ENCODE results near the gene BCAS1. TPM values are rescaled to one million over a fixed set of nuclear protein-coding genes. Genes with fewer than 3 reads are reported as not detected.
"Not testable (repeated sequence)": the region's sequence is repeated elsewhere in the genome, so short reads cannot be mapped to it uniquely, and the experiment has no call there.

The BCAS1 gene
- polyA plus RNA-seq, 3 donors, result 2.6 to 4.6 (median 3.2) TPM

DNA sequence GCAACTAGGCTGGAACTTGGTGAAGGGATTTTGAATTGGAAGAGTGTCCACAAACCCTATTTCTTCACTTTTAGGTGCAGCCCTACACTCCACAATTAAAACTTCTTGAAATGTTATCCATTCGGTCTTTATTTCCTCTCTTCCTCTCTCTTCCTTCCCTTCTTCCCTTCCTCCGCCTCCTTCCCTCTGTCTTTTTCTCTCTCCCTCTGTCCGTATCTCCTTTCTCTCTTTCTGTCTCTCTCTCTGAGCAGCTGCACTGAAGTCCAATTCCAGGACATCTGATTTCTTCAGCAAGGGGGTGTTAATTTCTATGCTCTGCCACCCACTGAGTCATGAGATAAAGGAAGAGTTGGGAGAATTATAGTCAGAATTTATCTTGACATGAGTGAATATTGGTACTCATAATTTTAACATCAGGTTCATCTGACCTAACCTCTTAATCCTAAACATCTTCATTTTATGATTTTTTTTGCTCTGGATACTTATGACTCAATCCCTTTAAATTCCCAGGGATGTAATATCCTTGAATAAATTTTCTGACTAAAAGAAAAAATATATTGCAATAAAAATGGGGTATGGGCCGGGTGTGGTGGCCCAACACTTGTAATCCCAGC lies 84.2 kb downstream of the BCAS1 start:
- DNase-seq, result no peak

DNA sequence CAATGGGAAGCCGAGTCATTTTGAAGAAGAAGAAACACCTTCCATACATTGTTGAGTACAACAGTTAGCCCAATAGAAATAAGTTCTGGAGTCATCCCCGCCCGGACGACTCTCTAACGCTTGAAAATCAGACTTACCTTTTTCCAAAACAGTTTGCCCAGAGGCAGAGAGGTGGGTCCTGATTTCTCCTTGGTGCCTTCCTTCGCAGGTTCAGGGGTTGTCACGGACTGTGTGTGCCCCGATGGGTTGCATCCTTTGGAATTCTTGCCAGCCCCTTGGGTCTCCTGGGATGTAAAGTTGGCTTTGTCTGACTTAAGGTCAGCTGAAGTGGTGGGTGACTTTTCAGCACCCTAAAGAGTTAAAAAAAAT lies 85.3 kb downstream of the BCAS1 start:
- DNase-seq, result no peak

DNA sequence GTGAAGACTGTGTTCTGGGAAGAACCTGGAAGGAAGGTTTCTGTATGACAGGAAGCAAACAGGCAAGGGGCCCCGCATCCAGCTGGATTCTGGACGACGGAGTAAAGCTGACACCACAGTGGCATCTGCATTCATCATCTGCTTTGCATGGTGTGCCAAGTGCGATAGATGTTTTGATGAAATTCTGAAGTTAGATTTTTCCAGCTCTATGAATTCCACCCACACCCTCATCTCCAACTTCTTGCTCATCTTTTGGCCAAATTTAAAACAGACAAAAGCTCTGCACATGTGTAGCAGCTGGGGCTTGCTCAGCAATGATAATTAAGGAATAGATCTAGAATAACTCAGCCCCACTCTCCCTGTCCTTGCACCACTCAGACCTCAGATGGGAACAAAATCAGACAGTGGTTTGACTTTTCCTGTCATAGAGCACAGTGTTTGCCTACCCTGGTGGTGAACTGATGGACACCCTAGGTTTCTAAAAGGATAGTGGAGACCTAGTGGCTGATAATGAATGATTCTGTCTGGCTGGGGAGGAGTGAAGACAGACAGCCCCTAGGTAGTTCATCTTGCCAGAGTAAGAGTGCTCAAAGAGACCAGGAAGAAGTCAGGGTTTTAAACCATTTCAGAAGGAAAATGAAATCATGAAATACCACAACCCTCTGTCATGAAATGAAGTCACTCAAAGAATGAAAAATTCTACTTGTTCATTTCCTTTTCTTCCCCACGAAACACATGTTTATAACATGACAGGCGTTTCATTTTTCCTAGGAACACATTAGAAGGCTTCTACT lies 85.8 kb downstream of the BCAS1 start:
- no peak for DNase-seq

DNA sequence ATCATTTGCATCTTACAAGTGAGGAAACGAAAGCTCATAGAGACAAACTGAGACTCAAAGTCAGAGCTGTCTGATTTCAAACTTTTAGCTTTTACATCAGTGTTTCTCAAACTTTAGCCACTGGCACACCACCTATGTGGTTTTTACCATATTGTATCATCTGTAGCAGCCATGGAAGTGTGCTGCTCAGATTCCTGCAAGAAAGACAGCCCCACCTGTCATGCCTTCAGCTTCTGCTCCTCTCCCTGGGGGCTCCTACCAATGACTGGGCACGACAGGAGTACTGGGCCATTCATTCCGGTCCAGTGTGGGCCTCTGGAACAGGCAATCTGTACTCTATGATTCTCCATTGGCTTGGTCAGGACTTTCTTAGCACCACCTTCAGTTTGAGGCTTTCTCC lies 87.0 kb downstream of the BCAS1 start:
- no peak for DNase-seq

DNA sequence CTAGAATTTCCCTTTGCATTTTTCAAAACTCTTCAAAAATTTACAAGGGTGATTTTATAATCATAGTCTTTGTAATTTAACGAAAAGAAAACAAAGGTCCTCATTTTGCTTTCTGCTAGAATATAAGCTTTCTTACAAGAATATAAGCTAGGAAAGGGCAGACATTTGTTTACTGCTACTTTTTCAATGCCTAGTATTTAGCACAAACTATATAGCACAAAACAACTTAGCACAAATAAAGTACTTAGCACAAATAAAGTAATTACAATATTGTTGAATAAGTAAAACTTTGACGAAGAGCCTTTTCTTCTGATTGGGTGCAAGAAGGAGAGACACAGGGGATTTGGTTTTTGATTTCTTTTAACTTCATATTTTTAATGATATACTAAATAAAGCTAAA lies 87.8 kb downstream of the BCAS1 start:
- no peak for DNase-seq

DNA sequence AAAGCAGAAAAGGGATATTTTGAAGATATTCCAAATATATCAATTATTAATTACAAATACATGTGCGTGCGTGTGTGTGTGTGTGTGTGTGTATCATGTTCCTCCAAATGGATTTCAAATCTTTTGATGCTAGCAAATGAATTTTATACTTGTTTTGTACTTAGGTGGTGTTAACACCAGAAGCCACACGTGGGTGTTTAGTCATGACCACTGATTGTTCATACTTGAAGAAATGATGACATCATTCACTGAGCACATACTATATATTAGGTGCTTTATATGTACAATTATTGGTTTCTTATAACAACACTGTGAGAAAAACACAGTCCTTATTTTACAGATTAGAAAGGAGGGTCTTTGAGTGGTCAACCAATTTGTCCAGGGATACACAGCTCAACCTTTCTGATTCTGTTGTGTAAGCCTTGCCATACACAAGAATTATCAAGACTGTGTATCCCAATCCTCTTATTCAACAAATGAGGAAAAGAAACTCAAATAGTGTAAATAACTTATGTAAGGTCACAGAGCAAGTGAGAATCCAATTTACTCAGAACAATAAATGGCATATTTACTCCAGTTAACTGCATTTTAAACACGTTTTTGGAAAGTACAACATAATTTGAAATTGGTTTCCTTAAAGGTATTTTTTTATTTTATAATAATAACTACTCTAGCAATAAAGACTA lies 88.5 kb downstream of the BCAS1 start:
- DNase-seq, result no peak

DNA sequence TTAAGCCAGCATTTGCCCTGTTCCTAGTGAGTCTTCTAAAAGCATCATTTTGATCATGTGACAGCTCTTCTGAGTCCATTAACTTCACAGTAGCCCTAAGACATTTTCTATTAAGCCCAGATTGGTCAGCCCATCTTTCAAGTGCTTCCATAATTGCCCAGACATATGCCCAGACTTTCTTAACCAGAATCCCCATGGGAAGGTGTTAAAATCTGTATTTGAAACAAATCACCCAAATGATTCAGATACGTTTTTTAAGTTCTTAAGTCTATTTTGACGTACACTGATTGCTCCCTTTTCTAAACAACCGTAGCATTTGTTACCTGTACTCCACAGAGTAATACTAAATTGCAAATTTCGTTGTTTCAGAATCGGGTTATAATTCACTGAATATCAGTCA lies 89.3 kb downstream of the BCAS1 start:
- no peak for DNase-seq

DNA sequence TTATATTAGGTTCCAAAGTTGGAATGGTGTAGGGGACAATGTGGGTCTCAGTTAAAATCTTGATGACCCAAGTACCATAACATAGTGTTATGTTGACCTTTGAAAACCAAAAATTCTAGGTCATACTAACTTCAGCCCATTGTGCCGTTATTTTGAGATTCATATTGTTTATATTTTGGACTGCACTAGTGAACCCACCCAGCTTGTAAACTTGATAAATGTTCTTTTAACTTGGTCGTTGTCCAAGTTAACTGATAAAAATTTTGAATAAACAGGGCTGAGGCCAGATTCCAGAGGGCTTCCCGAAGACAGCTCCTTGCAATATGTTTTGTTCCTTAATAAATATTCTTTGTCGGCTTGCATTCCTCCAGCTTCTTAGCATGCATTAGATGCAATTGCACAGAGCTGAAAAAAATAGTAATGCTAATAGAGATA lies 90.3 kb downstream of the BCAS1 start:
- peak; percentile 73 for DNase-seq

DNA sequence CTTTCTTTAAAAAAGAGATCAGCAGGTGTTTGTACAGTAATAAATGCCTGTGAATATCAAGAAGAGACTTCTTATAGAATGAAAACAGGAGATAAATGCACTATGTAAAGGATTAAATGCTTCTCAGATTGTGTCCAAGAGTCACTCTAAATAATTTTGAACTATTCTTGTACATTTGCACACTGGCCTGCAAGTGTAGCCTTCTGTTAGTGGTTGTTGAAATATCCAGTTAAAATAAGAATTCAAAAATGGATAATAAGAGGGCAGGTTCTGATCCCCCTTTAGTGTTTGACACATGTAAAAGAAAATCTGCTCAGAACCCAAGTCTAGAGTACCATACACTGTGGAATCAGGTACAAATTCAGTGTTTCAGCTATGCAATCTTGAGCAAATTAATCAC lies 91.9 kb downstream of the BCAS1 start:
- DNase-seq, result no peak

DNA sequence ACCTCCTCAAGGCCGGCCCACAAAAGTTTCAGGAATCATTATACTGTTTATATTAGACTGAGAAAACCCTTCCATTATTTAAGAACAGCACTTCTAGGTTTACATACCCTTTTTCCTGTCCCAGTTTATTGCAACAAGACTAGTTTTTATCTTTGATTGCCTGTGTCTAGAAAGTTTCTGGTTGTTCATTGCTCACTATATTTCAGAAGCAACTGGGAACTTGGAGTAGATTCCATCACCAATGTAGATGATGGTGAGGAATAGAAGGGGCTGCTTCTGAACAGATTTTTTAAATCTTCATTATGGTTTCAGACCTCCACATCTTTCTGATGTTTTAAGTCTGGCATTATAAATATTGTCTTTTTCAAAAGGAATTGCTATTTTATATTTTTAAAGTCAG lies 93.0 kb downstream of the BCAS1 start:
- no peak for DNase-seq

DNA sequence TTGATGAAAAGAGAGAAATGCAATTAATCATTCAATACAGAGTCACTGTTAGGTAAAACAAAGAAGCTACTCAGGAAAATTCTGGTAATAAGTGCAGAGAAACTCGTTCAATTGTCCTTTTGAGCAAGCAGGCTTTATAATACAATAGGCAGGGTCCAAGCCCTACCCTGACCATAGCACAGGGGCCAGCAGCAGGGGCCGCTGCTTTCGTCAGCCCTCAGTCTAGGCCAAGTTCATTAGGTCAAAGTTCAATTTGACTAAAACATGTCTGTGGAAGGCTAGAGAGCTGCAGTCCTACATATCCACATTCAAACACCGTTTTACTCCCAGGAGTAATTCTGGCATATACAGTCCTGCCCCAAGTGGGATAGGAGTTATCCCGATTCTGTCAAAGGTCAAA lies 94.6 kb downstream of the BCAS1 start:
- DNase-seq, result no peak

DNA sequence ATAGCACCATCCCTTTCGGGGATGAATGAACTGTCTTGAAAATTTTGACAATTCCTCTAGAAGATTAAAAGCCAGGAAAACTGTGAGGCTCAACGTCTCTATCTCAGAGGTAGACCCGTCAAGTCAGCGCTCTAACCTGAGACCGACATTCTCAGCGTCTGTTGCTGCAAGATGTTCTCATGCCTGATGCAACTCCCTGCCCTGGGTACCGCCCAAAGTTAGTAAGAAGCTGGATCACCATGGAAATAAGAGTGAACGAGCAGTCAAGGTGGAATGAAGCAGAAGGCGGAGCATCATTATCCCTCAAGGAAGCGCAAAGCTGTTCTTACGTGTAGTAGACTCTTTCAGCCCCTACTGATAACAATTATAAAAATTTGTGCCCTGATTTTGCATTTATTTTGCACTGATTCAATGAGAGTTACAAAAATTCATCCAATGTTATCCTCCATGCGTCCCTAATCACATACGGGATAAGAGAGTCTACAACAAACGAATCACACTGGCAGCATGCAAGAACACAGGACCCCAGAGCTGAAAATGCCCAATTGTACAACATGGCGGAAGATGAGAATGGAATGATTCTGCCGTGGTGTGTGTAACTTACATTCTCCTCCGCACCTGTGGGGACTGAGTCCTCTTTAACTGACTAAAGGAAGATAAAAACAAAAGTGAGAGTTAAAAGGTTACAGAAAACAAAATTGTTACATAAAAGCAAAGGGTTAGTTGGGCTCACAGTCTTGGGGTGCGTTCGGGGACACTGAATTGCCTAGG lies 95.4 kb downstream of the BCAS1 start:
- DNase-seq, result no peak

DNA sequence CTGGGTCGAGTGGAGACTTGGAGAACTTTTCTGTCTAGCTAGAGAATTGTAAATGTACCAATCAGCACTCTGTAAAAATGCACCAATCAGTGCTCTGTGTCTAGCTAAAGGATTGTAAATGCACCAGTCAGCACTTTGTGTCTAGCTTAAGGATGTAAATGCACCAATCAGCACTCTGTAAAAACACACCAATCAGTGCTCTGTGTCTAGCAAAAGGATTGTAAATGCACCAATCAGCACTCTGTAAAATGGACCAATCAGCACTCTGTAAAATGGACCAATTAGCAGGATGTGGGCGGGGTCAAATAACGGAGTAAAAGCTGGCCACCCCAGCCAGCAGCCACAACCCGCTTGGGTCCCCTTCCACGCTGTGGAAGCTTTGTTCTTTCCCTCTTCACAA lies 96.5 kb downstream of the BCAS1 start:
- not testable (repeated sequence) for DNase-seq

DNA sequence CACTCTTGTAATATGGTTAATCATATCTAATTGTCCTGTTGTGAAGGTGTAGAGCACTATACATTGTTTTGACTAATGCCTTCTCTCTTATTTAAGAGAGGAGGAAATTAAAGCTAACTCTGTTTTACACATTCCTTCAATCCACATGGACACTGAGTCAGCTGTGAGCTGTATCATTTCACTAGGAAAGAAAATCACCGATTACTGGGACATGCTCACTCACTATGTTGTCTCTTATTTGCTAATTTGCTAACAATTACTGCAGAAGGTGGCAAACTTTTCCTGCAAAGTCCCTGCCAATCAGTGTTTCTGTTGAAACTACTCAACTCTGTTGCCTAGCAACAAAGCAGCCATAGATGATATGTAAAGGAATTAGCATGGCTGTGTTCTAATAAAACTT lies 98.2 kb downstream of the BCAS1 start:
- no peak for DNase-seq

DNA sequence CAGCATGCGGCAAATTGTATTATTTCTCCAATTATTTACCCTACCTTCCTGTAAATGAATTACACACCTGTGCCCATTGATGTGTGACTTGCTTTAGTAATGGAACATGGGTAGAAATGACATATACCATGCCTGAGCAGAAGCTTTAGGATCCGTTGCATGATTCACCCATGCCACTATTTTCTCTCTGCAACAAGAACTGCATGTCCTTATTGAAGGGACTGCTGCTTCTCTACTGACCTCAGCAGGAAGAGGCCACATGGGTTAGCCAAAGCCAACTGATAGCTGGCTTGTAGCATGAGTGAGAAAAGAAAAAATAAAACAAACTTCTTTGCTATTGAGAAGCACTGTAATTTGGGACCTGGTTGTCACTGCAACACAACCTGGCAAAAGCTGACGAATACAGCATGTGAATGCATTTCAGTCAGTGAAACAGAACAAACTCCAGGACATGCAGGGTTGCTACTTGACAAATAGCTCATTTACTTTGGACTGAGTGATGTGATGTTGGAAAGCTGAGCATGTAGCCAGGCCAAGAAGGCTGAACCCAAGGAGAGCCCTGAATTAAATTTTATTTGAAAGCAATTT lies 99.2 kb downstream of the BCAS1 start:
- DNase-seq, result no peak

DNA sequence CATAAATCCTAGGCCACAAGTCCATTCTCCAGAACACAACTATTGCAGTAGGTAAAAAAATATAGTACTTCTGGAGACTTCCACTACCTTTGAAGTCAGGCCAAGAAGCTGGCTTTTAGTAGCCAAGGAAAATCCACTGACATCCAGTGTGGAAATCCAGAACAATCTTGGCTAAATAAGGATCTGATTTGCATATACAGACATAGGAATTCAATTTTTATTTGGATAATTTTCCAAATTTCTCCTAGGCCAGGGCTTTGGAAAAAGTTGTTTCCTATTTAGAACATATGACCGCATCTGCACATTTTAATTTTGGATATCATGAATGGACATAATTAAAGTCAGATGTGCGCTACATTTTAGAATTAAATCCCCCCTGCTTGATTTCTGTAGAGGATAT lies 100.2 kb downstream of the BCAS1 start:
- DNase-seq, result no peak

DNA sequence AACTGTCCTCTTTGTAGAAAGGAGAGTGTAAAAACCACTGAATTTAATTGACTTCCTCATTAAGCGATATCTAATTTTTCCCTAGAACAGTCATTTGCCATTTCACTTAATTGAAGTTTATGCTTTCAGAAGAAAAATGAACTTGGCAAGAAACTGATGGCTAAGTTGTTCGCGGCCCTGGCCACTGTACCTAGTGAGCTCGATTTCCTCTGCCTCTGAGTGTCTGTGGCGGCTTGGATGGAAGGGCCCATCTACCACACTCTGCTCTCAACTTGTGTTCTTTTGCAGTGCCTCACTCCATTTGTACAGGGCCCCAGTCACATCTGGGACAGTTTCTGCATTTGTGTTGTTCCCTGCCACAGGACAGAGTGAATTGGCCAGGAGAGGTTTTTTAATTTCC lies 102.9 kb downstream of the BCAS1 start:
- DNase-seq, result no peak

DNA sequence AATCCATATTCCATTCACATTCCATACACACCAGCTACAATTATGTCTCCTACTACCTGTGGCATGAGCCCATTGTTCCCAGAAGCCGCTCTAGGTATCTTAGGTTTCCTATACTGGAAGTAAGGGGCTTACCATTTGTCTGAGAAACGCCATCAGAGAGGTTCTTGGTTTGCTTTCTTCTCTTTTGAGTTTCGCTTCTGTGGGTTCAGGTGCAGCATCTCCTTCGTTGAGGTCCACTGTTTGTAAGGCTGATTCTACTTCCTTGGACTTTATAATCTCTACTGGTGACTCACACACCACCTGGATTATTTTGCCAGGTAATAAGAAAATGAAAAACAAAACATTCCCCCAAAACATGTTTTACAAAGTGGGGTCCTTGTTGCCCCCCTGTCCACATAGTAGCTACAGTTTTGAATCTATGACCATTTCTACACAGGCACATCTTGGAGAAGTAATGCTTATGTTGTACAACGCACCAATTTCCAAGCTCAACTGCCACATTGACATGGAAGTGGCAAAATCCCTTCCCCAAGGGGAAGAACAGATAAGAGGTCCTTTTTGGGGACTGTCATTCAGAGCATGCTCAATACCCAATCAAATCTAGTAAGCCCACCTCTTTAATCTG lies 103.5 kb downstream of the BCAS1 start:
- no peak for DNase-seq

DNA sequence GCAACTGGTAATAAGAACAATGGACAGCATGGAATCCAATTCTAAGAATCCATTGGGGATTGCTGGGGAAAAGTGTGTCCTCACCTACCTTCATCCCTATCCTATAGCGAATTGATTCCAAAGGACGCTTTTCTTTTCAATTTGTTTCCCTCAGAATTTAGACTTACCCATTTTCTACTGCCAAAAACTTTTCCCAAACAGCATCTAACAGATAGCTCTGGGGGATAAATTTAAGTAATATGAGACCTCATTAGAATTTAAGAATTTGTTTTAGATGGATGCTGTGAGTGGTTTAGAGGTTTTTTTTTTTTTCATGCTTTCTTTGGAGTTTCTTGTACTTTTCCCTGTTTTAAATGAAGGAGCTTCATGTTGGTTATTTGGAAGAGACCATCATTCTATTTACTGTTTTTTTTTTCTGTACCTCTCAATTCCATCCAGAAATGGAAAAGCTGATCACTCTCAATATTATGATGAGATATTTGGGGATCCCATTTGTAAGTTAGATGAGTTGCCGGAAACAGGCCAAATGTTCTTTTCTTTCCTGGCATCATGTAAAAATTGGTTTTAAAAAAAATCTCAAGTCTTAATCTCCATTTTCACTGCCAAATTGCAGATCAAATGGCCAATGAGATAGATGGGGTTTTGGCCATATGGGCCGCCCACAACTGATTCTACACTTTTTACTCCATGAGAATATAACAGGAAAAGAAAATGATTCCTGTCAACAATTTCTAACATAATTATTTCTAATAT lies 105.7 kb downstream of the BCAS1 start:
- DNase-seq, result no peak

DNA sequence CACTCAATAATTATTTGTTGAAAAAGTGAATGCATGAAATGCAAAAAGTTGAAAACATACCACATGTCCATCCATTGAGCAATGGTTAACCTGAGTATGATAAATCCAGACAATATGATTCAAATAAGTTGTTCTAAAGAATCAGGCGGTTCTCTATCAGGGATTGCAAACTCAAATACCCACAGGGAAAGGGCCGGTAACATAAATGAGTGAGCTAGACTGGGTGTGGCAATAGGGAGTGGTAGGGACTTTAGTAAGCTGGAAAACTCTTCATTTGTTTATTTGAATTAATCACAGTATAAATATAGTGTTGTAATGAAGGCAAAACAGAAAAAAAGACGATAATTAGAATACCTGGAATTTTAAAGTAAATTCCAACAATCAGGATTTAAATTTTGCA lies 106.3 kb downstream of the BCAS1 start:
- no peak for DNase-seq

DNA sequence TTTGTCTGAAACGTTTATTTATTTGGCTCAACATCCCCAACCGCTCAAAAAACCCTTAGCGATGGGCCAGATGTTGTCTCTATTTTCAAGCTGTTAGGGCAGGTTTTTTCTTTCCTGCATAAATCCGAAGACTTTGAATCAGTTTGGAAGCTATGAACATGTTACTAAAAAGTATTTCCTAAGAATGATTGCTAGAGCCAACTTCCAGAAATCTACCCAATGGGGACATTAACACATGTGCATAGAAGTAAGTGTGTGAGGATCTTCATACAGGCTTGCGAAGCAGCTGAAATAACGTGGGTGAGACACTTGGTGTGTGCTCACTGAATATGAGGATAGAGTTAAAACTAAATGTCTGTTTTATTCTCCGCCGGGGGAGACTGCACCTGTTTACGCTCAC lies 106.8 kb downstream of the BCAS1 start:
- DNase-seq, result no peak

All from renal pelvis (tissue), 4 donors.